Hepatocyte (in vitro differentiated cells): ENCODE data around the gene ZNF664.

Experiments used
- EZH2 ChIP-seq: fragments of 200-600 bp; sonication (generic); IDR thresholded peaks from 2 replicates; pipeline ENCODE4 v1.6.1; 2016; ENCODE audit warnings: antibody characterized with exemption, mild to moderate bottlenecking, borderline replicate concordance
- EZH2phosphoT487 ChIP-seq: fragments of 200-600 bp; sonication (generic); IDR thresholded peaks from one replicate; pipeline ENCODE4 v1.6.1; 2018; ENCODE audit warnings: antibody characterized with exemption, mild to moderate bottlenecking, low read depth, moderate library complexity; ENCODE audit not compliant: unreplicated experiment, severe bottlenecking
- TF ChIP-seq, protein P1 (sequence below): fragments of 200-600 bp; sonication (generic); IDR thresholded peaks from 2 replicates; pipeline ENCODE4 v1.5.1; 2016; ENCODE audit warnings: antibody characterized with exemption, mild to moderate bottlenecking; ENCODE audit not compliant: poor library complexity

- TF ChIP-seq, protein P1, sequence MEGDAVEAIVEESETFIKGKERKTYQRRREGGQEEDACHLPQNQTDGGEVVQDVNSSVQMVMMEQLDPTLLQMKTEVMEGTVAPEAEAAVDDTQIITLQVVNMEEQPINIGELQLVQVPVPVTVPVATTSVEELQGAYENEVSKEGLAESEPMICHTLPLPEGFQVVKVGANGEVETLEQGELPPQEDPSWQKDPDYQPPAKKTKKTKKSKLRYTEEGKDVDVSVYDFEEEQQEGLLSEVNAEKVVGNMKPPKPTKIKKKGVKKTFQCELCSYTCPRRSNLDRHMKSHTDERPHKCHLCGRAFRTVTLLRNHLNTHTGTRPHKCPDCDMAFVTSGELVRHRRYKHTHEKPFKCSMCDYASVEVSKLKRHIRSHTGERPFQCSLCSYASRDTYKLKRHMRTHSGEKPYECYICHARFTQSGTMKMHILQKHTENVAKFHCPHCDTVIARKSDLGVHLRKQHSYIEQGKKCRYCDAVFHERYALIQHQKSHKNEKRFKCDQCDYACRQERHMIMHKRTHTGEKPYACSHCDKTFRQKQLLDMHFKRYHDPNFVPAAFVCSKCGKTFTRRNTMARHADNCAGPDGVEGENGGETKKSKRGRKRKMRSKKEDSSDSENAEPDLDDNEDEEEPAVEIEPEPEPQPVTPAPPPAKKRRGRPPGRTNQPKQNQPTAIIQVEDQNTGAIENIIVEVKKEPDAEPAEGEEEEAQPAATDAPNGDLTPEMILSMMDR: no peak
- TF ChIP-seq EZH2phosphoT487 (no peak), EZH2 (no peak)
Observed at GRCh38 chr12:124009781-124010180, 36.8 kb downstream of the ZNF664 start.
